GM03348 (cell line): ENCODE data around the gene PHACTR1.

Experiments
- DNase-seq: peaks from one replicate; pipeline ENCODE4 v3.0.0; 2012; ENCODE audit warnings: low spot score

Gene PHACTR1

DNA sequence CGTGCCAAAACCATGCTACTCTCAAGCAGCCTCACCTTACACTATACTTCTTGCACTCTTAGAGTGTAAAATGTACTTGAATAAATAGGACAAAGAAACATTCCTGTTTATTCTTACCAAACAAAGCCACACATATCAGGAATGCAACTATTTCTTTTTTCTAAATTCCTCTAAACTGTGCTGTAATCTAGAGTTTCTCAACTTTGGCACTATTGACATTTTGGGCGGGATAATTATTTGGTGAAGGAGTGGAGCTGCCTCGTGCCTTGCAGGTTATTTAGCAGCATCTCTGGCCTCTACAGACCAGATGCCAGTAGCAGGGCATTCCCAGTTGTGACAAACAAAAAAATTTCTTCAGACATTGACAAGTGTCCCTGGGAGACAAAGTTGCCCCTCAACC, 86.9 kb downstream of the PHACTR1 start:
- peak; percentile 31 for DNase-seq

DNA sequence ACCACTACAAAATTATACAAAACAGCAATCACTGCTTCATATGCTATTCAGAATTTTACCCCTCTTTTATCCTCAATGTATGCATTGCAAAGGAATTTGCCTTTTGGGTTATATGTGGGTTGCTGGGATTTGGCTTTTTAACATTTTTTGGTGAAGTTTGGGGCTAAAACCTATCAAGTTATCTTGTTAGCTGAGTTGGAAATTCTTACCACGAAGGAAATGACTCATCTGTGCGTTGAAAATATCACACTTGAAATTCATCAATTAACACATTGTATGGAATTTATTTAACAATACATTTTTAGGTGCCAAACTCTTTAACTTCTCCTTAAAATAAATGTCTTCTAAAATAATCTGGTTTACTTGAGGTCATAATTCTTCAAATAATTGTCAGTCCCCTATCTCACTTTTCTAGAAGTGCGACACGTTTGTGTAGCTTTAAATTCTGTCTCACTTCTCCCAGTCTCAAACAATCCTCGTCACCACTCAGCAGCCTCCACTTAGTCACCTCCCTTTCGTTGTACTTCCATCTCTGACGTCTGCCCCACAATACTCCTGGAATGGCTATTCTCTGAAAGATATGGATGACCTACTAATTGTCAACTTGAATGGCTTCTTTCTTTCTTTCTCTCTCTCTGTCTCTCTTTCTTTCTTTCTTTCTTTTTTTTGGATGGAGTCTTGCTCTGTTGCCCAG, 88.5 kb downstream of the PHACTR1 start:
- peak; percentile 12 for DNase-seq

DNA sequence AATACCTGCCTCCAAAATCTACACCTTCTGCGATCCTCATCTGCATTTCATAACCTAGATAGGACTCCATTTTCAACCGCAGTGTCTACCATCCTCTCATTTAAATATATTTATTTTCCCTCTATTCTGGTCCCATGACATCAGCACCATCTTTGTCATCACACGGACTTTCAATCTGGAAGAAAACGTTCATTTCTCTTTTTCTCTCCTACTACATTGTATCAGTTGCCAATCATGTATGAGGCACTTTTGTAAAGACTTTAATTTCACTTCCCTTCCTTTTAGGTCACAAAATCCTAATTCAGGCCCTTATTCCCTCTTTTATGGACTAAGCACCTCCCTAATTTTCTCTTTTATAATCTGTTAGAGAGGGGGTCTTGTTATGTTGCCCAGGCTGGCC, 89.6 kb downstream of the PHACTR1 start:
- DNase-seq = no peak

DNA sequence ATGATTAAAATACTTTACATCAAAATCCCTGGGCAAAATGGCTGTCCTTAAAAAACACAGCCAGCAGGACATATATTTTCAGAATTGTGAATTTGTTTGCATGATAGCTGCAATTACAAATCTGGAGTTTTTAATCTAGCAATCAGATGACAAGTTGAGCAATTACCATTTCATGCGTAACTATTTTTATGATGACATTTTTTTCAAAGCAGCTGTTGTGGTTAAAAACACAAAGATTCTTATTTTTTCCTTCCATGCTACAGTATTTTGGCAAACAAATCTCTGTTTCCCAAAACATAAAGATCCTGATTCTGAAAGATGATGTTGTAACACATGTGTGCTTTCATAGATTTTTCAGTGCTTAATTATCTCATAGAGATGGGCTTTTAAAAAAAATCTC, 90.2 kb downstream of the PHACTR1 start:
- peak; percentile 14 for DNase-seq

DNA sequence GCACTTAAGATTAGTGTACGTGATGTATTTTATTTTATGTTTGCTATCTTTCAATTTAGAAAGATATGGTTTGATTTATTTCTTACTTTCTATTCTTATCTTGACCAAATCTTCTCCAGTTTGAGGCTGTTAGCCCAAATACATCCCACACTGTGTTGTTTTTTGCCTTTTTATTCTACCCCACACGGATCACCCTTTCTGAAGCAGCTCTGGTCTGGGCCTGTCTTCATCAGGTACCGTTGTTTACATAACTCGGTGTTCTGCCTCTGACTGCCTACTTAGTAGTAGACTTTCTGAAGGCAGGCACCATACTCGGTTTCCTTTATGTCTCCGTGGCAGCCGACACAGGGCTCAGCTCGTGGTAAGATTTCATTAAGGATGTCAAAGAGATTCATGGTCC, 95.0 kb downstream of the PHACTR1 start:
- no peak for DNase-seq

DNA sequence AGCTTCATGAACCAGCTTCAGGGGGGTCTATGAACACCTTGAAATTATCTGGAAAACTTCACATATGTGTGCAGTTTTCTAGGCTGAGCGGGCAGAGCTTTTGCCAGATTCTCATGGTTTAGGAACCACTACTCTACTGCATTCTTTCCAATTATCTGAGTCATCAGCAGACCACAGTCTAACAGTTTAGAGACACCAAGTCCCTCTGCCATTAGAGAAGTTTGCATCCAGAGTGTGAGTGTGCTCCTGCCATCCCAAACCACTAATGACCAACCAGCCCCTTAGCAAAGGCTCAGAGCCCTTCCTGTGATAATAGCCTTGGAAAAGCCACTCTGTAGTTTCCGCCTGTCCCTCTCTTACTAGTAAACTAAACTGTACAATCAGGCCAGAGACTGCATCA, 96.8 kb downstream of the PHACTR1 start:
- peak; percentile 52 for DNase-seq

DNA sequence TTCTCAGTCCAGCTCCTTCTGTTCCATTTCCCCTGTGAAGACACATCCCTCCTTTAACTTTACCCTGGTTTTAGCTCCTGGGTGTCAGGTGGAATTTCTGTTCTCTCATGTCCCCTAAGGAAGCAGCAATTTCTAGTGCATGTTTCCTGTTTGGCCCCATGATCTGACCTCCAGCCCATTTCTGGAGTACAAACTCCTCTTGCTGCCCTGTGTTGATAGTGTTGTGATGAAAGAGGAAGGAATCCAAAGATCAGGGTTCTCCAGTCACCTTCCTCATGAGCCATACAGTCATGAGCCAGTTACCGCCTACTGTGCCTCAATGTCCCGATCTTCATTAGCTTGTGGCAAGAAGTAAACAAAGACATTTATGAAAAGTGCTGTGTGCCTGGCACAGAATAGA, 97.4 kb downstream of the PHACTR1 start:
- DNase-seq = no peak

DNA sequence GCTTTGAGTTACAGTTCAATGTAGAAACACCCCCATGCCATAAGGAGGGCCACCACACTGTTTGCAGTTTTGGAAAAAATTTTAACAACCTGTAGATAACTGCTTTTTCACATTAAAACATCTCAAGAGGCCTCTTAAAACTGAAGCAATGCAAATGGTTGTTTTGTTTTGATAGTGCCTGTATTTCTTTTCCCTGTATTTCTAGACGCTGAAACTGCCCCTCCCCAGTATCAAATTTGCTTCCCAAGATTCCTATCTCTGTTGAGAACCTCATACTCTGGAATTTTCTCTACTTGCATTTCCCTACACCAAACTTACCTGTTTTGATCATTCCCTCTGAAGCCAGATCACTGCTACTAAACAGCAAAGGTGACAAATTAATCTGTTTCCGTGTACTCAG, 98.5 kb downstream of the PHACTR1 start:
- DNase-seq = no peak

DNA sequence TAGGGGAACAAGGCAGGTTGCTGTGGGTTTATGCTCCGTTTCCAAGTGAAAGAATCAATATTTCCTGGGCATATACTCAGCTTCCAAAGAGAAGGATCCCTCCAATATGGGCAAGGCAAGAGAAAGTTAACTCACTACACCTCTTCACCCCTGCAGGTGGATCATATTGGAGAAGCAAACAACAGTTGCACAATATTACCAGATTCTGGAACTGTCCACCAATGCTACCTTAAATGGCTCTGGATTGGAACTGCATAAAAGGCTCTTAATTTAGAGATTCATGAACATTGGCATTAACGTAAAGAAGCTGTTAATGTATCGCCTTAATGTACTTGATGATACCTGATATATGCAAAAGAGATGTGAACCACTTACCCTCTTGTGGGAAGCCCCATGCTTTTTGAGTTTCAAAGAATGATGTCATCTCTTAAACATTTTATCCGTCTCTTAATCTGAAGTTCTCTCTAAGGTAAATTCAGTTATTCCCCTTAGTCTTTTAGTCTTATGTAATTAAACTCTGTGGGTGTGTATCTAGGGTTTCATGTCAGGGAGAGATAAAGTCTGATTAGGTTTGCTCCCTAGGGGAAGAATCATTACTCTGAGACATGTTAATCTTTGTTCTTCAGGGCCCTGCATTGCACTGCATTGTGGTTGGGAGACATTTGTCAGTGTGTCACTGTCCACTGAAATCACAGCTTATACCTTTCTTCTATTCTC, 99.5 kb downstream of the PHACTR1 start:
- no peak for DNase-seq

DNA sequence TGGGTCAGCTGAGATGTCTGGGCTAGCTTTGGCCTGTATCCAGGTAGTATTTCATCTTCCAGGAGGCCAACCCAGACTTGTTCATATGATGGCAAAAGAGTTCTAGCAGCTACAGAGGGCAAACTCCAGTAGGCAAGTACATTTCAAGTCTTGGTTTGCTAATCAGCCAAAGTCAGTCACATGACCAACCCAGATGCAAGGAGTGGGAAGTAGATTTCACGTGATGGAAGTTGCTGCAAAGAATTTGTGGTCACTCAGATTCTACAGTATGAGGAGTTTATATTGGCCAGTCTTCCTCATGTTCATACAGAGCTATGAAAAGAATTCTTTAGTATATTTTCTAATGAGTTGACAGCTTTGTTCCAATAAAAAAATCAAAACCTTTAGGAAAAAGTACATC, 101.8 kb downstream of the PHACTR1 start:
- peak; percentile 12 for DNase-seq

DNA sequence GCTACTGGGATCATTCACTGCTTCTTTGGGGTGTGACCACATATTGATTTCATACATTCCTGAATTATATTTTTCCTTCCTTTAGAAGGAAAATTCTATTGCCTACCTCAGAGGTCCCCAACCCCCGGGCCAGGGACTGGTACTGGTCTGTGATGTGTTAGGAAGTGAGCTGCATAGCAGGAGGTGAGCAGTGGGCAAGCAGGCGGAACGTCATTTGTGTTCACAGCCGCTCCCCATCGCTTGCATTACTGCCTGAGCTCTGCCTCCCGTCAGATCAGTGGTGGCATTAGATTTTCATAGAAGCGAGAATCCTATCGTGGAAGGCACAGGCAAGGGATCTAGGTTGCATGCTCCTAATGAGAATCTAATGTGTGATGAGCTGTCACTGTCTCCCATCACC, 107.3 kb downstream of the PHACTR1 start:
- DNase-seq = no peak

DNA sequence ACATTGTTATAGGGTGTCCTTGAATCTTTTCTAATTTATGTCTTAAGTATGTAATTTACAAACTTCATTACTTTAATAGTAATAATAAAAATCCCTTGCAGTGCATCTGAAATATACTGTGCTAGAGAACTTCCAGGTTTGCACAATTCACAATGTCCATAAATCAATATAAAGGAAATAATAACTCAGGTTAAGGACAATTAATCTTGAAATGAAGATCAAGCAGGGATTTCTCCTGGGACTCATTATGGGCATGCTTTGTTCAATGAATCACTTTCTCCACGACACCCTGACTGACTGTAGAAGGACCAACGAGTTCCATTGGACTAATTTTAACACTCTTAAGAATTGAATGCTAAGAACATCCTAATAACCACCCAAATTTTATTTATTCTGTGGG, 110.0 kb downstream of the PHACTR1 start:
- DNase-seq = no peak

DNA sequence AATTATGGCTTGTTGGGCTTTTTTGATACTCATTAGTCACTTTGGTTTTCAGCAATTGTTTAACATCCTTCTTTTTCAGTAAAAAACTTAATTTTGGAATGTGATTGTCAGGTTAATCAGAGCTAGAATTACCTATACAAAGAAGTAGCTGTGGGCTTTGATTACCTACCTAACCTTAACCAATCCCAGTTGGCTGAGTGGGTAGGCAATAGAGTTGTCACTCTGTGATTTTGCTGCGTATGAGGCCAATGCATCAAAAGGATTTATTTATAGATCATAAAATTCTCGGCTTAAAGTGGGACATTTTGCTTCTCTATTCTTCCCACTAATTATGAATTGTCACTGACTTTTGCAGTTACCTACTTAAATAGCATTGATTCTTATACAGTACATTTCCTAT, 111.4 kb downstream of the PHACTR1 start:
- no peak for DNase-seq

DNA sequence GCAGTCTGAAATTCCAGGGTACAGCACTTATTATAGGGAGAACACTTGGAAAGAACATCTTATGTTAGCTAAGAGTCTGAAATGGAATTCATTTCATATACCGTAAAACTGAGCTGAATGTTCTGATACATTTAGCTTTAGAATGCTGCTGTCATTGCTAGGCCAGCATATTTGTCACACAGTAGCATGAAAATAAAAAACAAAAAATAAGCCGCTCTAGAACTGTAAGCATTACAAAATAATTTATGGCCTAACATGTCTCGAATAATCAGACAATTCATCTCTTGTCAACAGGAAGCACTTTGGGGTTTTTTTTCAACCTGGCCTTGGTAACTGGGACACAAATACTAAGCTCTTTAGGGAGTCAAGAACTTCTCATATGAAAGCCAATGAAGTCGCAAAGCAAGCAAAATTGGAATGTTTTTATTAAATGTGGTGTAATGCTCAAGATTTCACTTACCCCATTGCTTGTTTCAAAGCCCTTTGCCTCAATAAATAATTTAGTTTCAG, 115.7 kb downstream of the PHACTR1 start:
- no peak for DNase-seq

DNA sequence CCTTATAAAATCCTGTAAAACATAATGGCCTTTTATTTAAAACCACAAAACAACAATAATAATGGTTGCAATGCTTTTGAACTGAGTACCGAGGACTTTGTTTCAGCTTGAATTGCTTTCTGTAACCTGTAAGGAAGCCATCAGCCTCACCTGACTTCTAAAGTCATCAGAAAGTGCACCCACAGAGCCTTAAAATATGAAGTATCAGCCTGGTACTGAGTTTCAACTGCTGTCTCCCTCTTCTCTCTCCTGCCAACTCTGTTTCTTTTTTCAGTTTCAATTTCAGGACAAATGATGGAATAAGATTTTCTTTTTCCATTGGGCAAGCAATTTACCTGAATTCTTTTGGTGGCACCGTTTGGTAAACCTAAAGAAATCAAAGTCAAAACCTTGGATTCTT, 119.4 kb downstream of the PHACTR1 start:
- no peak for DNase-seq

DNA sequence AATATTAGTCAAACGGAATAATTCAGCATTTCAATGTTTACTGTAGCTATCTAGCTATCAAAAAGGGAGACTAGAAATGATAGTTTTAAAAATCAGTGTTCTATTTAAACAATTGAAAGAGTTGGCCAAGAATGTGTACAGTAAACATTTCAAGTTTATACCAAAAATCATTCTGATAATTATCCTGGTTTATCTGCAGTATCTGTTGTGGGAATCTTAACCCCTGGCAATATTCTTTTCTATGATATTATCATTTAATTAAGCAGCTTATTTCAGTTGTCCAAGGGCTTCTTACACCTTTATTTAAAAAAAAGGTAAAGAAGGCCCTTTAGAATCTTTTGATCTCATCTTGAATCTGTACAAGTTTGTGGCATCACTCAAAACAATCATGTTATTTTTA, 125.1 kb downstream of the PHACTR1 start:
- no peak for DNase-seq

DNA sequence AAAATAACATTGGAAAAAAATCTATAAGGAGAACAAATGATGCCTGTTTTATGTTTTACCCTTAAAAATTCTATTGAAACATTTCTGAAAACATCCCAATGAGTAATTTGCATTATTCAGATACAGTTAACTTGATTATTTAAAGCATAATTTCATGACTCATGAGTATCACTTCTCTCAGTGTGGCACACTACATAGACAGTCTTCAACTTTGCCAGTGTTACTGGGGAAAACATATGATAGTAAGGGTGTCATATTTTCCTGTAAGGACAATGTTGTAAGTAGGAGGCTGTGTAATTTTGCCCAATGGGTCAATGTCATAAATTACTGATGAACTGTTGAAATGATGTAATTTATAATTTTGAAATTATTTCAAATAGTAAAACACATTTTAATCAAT, 125.5 kb downstream of the PHACTR1 start:
- peak; percentile 15 for DNase-seq

DNA sequence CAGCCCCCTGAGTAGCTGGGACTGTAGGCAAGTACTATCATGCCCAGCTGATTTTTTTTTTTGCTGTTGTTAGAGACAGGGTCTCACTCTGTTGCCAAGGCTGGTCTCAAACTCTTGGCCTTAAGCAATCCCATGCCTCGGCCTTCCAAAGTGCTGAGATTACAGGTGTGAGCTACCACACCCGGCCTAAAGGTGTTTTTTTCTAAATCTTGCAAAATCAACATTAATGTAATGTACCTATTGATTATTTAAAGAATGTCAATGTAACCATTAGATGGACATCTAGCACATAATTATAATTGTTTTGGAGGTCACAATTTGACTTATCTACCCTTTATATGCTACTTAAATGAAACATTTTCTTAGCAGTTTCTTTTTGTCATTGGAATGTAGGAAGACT, 126.1 kb downstream of the PHACTR1 start:
- no peak for DNase-seq

DNA sequence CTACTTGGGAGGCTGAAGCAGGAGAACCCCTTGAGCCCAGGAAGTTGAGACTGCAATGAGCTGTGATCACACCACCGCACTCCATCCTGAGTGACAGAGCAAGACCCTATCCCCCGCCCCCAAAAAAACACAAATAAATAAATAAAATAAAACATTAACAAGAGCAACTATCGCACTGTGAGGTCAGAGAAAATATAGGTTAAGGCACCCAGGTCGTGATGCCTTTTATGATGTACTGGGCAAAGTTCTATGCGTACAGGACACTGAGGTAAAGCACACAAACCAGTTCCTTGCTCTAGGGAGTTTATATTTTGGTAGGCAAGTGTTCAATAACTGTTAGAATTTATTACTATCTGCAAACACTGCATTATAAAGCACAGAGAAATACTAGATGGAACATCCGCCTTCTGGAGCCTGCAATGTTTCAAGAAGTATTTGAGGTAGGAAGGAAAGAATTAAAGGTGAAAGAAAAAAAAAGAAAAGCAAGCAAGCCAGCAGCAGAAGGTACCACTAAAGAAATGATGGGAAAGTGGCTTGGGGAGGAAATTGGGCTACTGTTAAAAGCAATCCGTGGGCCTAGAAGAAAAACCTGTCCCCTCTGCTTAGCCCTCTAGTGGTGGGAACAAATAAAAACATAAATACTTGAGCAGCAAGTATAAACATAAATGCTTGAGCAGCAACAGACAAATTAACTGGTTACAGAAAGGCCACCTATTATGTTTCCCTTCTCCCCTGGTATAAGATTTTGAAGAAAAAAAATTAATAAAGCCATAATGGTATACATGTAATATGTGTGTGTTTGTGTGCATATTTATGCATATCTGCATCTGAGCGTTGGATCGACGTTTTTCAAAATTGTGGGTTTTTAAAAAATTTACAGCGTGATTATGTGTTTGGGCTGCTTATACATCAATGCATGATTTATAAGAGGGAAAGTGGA, 128.0 kb downstream of the PHACTR1 start:
- peak; percentile 65 for DNase-seq

DNA sequence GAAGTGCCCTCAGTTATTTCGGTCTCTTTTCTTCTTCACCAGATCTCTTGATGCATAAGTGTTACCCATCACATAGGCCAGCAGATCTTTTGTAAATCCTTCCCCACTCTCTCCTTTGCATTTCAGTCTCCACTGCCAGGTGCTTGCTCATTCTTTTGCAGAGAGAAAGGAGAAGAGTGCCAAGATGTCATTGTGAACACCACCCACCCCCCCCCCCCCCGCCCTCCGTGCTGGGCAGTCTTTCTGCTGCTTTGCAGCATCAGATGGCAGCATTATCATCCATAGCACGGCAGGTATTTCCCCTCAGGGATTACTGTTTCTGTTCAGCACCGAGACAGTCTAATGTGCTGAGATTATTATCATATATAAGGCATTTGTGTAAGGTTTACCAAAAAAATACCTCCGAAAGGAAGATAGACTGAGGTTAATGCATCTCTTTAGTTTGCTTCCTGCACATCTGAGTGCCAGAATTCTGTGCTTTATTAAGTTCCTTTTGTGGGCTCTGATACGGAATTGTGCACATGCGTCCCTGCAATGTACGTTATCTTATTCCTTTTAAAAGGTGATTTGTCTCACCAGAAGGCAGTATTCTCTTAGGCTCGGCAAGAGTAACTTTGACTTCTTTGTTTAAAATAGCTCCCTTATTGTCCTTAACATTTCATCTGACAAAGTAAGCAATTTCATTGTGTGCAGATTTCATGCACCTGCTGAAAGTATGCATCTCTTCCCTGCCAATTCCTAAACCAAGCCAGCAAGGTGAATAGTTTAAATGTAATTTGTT, 128.8 kb downstream of the PHACTR1 start:
- DNase-seq = no peak

DNA sequence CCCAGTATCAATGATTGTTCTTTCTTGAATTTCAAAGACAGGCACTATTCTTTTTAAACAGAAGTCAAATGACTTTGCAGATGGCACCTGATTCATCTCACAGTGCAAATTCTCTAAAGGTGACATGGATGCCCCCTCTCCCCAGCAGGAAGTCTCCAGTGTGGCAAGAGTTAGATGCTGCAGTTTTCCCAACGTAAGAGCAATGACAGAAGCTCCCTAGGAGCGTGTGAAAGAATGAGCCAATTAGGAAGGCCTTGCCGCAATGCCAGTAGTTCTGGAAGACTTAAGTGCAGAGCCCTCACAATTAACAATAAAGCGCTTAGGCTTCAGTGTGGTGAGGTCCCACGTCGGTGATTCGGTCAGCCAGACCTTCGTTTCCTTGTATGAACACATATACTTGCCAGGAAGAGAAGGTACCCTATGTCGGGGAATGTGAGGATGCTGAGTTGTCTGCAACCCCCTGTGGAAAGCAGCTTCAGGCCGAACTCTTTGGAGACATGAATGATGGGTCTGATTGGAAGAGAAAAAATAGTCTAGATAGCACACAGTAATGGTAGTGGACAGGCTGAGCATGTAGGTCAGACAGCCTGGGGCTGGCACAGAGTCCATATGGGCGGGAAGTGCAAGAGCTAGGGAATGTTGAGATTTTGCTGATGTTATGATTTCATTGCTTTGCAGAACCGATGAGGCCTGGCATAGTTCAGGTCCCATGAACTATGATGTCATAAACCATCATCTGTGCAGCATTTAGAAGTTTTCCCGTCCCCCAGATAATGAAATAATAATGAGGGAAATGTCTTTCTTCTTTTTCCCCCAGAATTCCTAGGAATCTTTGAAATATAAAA, 132.6 kb downstream of the PHACTR1 start:
- no peak for DNase-seq
